Activated CD8-positive, alpha-beta memory T cell treated with anti-CD3 and anti-CD28 coated beads for 24 hours (primary cell): Measurements from ENCODE around the gene ALKAL2.

ENCODE experiments used
- DNase-seq: peaks from one replicate; pipeline ENCODE4 v3.0.0-alpha.2; 2020

The ALKAL2 gene

GRCh38 chr2:269356-270030, 18.4 kb downstream of the ALKAL2 start:
- no peak for DNase-seq

GRCh38 chr2:268323-268722, 19.6 kb downstream of the ALKAL2 start:
- DNase-seq, result no peak

DNA sequence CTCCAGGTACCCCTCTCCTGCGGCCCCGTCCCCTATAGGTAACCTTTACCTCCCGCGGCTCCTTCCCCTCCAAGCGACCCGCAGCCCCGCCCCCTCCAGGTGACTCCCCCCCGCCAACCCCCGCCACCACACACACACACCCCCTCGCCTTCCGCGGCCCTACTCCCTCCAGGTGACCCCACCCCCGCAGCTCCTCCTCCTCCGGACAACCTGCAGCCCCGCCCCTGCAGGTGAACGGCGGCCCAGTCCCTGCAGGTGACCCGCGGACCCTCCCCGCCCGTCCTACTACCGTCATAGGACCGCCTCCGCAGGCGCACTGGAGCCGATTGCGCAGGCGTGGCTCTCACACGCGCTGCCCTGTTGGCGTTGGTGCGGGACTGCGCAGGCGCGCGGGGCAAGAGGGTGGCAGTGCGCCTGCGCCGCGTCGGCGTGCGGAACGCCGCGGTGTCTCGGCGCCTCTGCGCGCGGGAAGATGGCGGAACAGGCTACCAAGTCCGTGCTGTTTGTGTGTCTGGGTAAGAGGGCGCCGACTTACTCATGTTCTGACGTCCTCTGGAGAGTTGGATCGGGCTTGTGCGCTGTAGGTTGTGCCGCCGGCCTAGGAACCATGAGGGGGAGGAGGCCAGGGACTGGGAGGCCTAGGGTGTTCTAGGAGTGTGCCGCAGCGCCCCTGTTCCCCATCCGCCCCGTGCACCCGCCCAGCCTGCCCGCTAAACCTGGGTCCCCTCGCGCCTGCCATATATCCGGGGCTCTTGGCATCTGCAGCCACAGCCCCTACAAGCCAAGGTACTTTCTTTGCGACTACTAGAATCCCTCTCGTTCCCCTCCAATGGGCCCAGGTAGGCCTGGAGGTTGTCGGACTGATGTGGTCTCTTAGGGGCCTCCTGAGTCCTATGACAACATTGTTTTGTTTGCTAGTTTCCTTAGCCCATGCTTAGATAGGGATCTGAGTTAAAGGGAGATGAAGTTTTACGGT, 23.1 kb downstream of the ALKAL2 start, which contains the start of gene ACP1:
Gene ACP1, plus strand, starts transcription at position 455 of the 976 bp plus-strand sequence. Its CDS starts 18 bp downstream, at position 473.
- DNase-seq, result peak; percentile 97

DNA sequence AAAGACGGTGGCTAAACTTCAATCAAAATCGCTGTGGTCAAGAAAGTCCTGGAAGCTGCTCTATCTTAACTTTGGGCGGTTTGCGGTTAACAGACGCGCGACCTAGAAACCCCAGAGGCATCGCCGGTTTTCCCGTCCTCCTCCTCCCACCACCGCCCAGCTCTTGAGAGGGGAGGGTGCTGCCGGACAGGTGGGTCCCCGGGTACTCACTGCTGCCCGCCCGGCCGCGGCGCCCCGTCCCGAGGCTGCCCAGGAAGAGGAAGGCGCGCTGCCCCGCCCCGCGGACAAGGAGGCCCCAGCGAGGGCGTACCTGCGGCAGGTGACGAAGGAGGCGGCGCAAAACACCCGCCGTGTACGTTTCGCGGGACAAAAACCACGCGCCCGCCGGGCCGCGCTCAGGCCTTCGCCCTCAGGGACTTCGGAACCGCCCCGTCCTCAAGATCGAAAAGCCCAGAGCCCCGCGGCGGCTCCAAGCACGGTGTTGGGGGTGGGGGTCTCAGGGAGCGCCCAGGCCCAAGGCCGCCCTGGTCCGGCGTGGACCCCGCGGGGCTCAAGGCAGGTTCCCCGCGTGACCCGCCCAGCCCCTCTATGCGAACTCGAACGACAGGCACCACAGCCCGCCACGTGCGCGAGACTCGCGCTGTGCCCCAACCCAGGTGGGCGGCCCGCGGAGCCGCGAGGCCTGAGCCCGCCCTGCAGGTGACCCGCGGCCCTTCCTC, 24.0 kb downstream of the ALKAL2 start, which contains the start of gene SH3YL1:
Gene SH3YL1, minus strand, starts transcription at position 259 of the 719 bp plus-strand sequence. Its CDS starts 48 bp downstream, at position 211.
- DNase-seq, result peak; percentile 79

- DNase-seq, result no peak
These were observed 24.7 kb downstream of the ALKAL2 start for GRCh38 chr2:263022-263738.

GRCh38 chr2:262117-262516, 25.8 kb downstream of the ALKAL2 start:
- no peak for DNase-seq

DNA sequence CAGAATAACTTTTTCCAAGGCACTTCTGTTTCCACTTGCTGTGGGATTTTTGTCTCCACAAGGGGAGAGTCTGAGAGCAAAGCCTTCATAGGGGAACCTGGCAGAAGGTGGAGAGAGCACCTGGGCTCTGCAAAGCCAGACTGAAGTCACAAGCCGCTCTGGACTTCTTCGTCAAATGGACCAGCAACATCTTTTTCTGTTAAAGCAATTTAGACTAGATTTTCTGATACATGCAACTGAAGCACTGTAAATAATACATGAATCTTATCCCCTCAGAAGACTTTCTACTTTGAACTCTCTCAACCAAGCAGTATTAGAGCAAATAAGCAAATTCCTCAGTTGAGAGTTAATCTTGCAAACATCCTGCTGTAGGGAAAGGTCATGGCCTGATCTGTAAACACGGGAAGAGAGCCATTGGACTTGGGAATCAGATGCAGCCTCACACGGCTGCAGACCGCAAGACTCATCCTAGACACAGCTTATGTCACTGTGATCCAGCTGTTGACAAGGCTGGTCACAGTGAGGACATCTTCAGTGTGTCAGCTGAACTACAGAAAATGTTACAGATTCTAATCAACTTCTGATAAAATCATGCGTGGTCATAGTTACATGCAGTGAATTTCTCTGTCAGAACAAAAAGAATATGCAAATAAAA, 27.3 kb downstream of the ALKAL2 start:
- no peak for DNase-seq

GRCh38 chr2:259789-260331, 28.0 kb downstream of the ALKAL2 start:
- DNase-seq, result no peak

DNA sequence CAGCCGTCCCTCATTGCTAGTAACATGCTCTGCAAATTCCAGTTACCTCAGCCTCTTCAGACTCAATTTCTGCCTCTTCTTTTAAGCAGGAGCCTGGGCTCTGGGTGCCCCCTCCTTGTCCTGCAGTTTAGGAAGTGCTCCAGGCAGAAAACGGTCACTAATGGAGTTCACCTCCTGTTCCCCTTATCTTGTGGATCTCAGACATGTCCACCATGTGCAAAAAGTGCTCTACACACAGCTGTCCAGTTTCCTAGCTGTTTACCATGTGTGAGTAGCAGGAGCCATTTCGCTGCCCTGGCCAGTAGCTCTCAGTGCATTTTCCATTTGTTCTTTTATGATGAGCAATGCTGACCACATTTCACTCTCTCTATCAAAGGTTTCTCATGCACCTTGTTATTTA, 29.0 kb downstream of the ALKAL2 start:
- no peak for DNase-seq

- no peak for DNase-seq
These were observed 30.0 kb downstream of the ALKAL2 start for GRCh38 chr2:257842-258241.

GRCh38 chr2:257429-257828, 30.5 kb downstream of the ALKAL2 start:
- no peak for DNase-seq

- DNase-seq, result no peak
These were observed 31.8 kb downstream of the ALKAL2 start for GRCh38 chr2:256094-256493.

- no peak for DNase-seq
These were observed 32.7 kb downstream of the ALKAL2 start for GRCh38 chr2:255195-255594.

- no peak for DNase-seq
These were observed 33.6 kb downstream of the ALKAL2 start for GRCh38 chr2:254241-254640.

DNA sequence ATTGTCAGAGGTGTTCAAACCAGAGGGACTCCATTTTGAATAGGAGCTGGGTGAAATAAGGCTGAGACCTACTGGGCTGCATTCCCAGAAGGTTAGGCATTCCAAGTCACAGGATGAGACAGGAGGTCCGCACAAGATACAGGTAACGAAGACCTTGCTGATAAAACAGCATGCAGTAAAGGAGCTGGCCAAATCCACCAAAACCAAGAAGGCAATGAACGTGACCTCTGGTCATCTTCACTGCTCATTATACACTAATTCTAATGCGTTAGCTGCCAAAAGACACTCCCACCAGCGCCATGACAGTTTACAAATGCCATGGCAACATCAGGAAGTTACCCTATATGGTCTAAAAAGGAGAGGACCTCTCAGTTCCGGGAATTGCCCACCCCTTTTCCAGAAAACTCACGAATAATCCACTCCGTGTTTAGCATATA, 34.7 kb downstream of the ALKAL2 start:
- DNase-seq, result no peak

DNA sequence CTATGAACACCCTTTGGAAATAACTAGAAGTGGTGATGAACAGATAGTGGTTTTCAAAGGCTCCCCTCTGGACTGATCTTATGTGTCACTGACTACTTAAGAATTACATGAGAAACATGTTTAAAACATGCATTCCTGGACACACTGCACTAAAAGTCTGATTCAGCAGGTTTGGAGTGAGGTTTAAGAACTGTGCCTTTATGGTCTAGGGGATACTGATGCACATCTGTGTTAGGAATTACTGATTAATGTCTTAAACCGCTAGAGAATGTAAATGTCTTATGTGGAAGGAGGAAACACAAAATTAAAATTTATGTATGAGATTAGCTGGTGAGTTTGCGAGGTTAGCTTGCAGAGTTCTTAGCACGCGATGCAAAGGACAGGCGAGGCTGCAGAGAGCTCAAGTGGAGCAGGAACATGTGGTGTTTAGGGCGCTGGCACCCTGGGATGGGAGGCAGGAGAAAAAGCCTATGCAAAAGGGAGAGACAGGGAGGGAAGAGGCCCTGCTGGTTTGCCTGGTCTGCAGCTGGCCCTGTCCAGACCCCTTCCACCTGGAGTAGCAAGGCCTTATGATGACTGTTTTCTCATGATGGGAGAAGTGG, 35.8 kb downstream of the ALKAL2 start:
- DNase-seq, result no peak

DNA sequence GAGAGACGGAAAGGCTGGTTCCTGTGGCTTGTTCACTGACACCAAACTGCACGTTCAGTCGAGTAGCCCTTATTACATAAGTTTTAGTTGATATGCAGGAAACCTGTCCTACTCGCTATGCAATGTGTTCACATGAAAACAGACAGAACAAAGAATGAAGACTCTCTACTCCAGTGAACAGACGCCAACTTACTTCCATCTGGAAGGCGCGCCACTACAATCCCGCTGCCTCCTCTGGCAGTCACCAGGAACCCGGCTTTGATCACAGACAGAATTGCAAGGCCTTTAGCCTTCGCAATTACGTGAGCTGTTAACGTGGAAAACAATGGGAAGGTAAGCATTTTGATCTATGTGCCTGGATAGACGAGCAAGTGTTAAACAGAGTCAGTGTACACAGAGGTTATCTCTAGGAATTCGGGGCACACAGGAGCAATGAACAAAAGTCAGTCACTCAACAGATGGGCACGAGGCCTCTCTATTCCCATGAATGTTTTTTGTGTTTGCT, 38.3 kb downstream of the ALKAL2 start:
- DNase-seq, result no peak

GRCh38 chr2:248724-249123, 39.2 kb downstream of the ALKAL2 start:
- no peak for DNase-seq

GRCh38 chr2:246489-247144, 41.3 kb downstream of the ALKAL2 start:
- no peak for DNase-seq

- no peak for DNase-seq
These were observed 43.3 kb downstream of the ALKAL2 start for GRCh38 chr2:244547-244946.
